HepG2 (cell line): ENCODE measurements around the gene ST13. TPM values are rescaled to one million over a fixed set of nuclear protein-coding genes. Genes with fewer than 3 reads are reported as not detected.

Source experiments
- ATAC-seq: fragments of 200-7000 bp; cut with Tn5 transposase; 3 replicates; pipeline ENCODE4 v1.9.1; 2020; ENCODE audit warnings: mild to moderate bottlenecking, moderate library complexity
- BruUV-seq: library from RNA; stranded (reverse); fragments of 400-500 nt; replicated peaks from 2 replicates; lab custom pipeline; 2021; lab: Mats Ljungman, UMichigan
- CTCF ChIA-PET: fragments of 300-600 bp; formaldehyde crosslinking; extraction: SDS; loops from one replicate; lab custom pipeline; 2021; ENCODE audit warnings: low total read pairs, inconsistent platforms, low intra/inter-chr PET ratio; lab: Yijun Ruan, JAX
- POLR2A ChIA-PET: fragments of 350-600 bp; sonication (Branson Sonifier 250); formaldehyde crosslinking; loops from one replicate; lab custom pipeline; 2020; ENCODE audit warnings: antibody characterized with exemption, inconsistent platforms; lab: Yijun Ruan, JAX
- DNase-seq: peaks from one replicate; pipeline ENCODE4 v3.0.0-alpha.2; 2015; ENCODE audit warnings: low spot score
- FAIRE-seq: peaks from 3 replicates; lab custom pipeline; 2011; peaks lifted over from hg19 to GRCh38; lab: Jason Lieb, UNC
- H2AFZ ChIP-seq: one replicate; pipeline ENCODE4 v1.6.1; 2011; ENCODE audit warnings: low read length, inconsistent platforms
- H3K27ac ChIP-seq: fragments of 300-600 bp; 3 replicates; pipeline ENCODE4 v1.8.0; 2011; ENCODE audit warnings: mixed run types, mild to moderate bottlenecking, mixed read lengths, low read length, inconsistent platforms; ENCODE audit not compliant: insufficient read depth; ENCODE audit errors: extremely low read length
- H3K27me3 ChIP-seq, 2 experiments: fragments of 200-600 bp in 1 of 2; 2 replicates in 1 of 2; 3 replicates in 1 of 2; pipeline versions ENCODE4 v1.6.0 to v1.8.0; 2011; ENCODE audit warnings: low read length in 2 of 2, mild to moderate bottlenecking in 2 of 2, moderate library complexity in 2 of 2, inconsistent platforms in 1 of 2; ENCODE audit not compliant: insufficient read depth in 2 of 2, control insufficient read depth in 1 of 2
- H3K36me3 ChIP-seq, 2 experiments: fragments of 200-600 bp in 1 of 2; replicated peaks in 1 of 2; 2 replicates in 1 of 2; 3 replicates in 1 of 2; pipeline versions ENCODE4 v1.5.1 to v1.8.0; 2011; ENCODE audit warnings: low read length in 2 of 2, inconsistent platforms in 1 of 2; ENCODE audit not compliant: insufficient read depth in 2 of 2, control insufficient read depth in 1 of 2
- H3K4me1 ChIP-seq: 2 replicates; pipeline ENCODE4 v1.5.1; 2012; ENCODE audit warnings: low read length, inconsistent platforms; ENCODE audit not compliant: insufficient read depth
- H3K4me2 ChIP-seq: 2 replicates; pipeline ENCODE4 v1.6.0; 2011; ENCODE audit warnings: low read depth, low read length, inconsistent platforms
- H3K4me3 ChIP-seq, 3 experiments: fragments of 200-600 bp in 1 of 3; sonication (generic), shearing (Covaris generic) in 1 of 3; replicated peaks in 1 of 3; 2 replicates each; pipeline ENCODE4 v1.5.1; 2011 to 2016; ENCODE audit warnings: low read length in 3 of 3, inconsistent platforms in 2 of 3, low read depth in 2 of 3, mild to moderate bottlenecking in 2 of 3, control low read depth in 1 of 3, mixed read lengths in 1 of 3; ENCODE audit not compliant: insufficient read depth in 1 of 3
- H3K79me2 ChIP-seq: one replicate; pipeline ENCODE4 v1.6.1; 2011; ENCODE audit warnings: low read length, inconsistent platforms; ENCODE audit not compliant: insufficient read depth
- H3K9ac ChIP-seq: 2 replicates; pipeline ENCODE4 v1.6.0; 2011; ENCODE audit warnings: mild to moderate bottlenecking, low read depth, low read length, inconsistent platforms; ENCODE audit not compliant: insufficient read depth
- H3K9me3 ChIP-seq: 2 replicates; pipeline ENCODE4 v1.5.1; 2012; ENCODE audit warnings: mild to moderate bottlenecking, low read length
- H4K20me1 ChIP-seq: 2 replicates; pipeline ENCODE4 v1.6.0; 2011; ENCODE audit warnings: inconsistent platforms, mild to moderate bottlenecking, low read length, moderate library complexity; ENCODE audit not compliant: insufficient read depth
- AHR ChIP-seq: IDR thresholded peaks from 2 replicates; pipeline ENCODE4 v1.6.1; 2018; ENCODE audit warnings: missing genetic modification reagents, missing compliant biosample characterization
- CEBPZ ChIP-seq: IDR thresholded peaks from 2 replicates; pipeline ENCODE4 v1.6.1; 2012; ENCODE audit warnings: low read length, improper control_type of control experiment
- DR1 ChIP-seq: sonication (generic); formaldehyde crosslinking; IDR thresholded peaks from 2 replicates; pipeline ENCODE4 v1.8.0; 2021; ENCODE audit warnings: mild to moderate bottlenecking, missing genetic modification reagents, inconsistent platforms
- GATAD2A ChIP-seq: IDR thresholded peaks from 2 replicates; pipeline ENCODE4 v1.6.1; 2016
- NR2F6 ChIP-seq, 2 experiments: IDR thresholded peaks; 2 replicates each; pipeline ENCODE4 v1.6.1; 2016; ENCODE audit warnings: antibody characterized with exemption in 1 of 2, mild to moderate bottlenecking in 1 of 2
- PREB ChIP-seq: sonication (generic); formaldehyde crosslinking; IDR thresholded peaks from 2 replicates; pipeline ENCODE4 v1.4.0; 2020; ENCODE audit warnings: missing genetic modification reagents
- RFXANK ChIP-seq: IDR thresholded peaks from 2 replicates; pipeline ENCODE4 v1.6.1; 2016
- SIN3A ChIP-seq: IDR thresholded peaks from 2 replicates; pipeline ENCODE4 v1.6.1; 2011; ENCODE audit warnings: low read depth, mild to moderate bottlenecking, control low read depth, low read length, borderline replicate concordance
- SKIL ChIP-seq: sonication (generic); formaldehyde crosslinking; IDR thresholded peaks from 2 replicates; pipeline ENCODE4 v1.8.0; 2022; ENCODE audit warnings: missing genetic modification reagents, mild to moderate bottlenecking, moderate library complexity, borderline replicate concordance
- SRF ChIP-seq: IDR thresholded peaks from 2 replicates; pipeline ENCODE4 v1.6.1; 2011; ENCODE audit warnings: mild to moderate bottlenecking, low read depth, low read length, moderate library complexity
- ZBTB26 ChIP-seq: IDR thresholded peaks from 2 replicates; pipeline ENCODE4 v1.6.1; 2016; ENCODE audit warnings: missing compliant biosample characterization, missing genetic modification reagents, borderline replicate concordance
- ZSCAN21 ChIP-seq: sonication (generic); formaldehyde crosslinking; IDR thresholded peaks from 2 replicates; pipeline ENCODE4 v1.8.0; 2022; ENCODE audit warnings: mild to moderate bottlenecking, missing genetic modification reagents, moderate library complexity, borderline replicate concordance
- WGBS: methylation state at CpG from one replicate; pipeline ENCODE4 v1.1.6; 2017; ENCODE audit warnings: low lambda C conversion rate; 5-methylcytosine and 5-hydroxymethylcytosine counted together
- in situ Hi-C: cut with HindIII; loops from 2 replicates; pipeline ENCODE4 v1.10.0; 2017; ENCODE audit warnings: low pct_unique_long_range_greater_than_20kb; ENCODE audit not compliant: extremely low pct_ligation_motif_present
- intact Hi-C: fragments of 100-400 bp; cut with micrococcal nuclease; formaldehyde crosslinking; loops from one replicate; pipeline ENCODE4 v1.10.0; 2022; ENCODE audit not compliant: unreplicated experiment
- polyA plus RNA-seq, 8 experiments: library from polyadenylated mRNA; depleted of rRNA in 3 of 8; stranded (reverse) in 7 of 8; unstranded in 1 of 8; fragments of >200 nt; fragmentation: Illumina TruSeq in 4 of 8; extraction: Trizol in 4 of 8; gene quantifications; 2 replicates each; pipeline versions ENCODE4 v1.2.1 to v1.2.3, GENCODE V29; 2011 to 2016; ENCODE audit warnings: low read depth in 4 of 8, missing spikeins in 1 of 8, mixed read lengths in 1 of 8; ENCODE audit not compliant: insufficient read depth in 1 of 8
- total RNA-seq, 5 experiments: library from RNA; depleted of rRNA; stranded (reverse); fragments of >200 nt; fragmentation: Illumina TruSeq; extraction: Trizol; gene quantifications; 2 replicates each; pipeline ENCODE4 v1.2.3, GENCODE V29; 2016; ENCODE audit warnings: low read depth in 1 of 5

ST13 gene
- total and polyA plus RNA-seq, 2 of the 13 experiments (the other 11 are each of a cell fraction or from before 2014, with no cell fraction given) = 110 to 274 TPM

- DNase-seq = no peak
- H3K9ac ChIP-seq = no peak overlapping the region
- WGBS = 98% methylated on average over 22 of the region's 22 CpGs
- no peak overlapping the region for H2AFZ ChIP-seq
- intact Hi-C loops (no loop called here), in situ Hi-C loops (no loop called here)
- no TSS peak for BruUV-seq
- no peak overlapping the region for H3K27ac ChIP-seq
- H3K79me2 ChIP-seq = no peaks in the 10 kb centered on the region
- CTCF ChIA-PET = no interaction called here
- TF ChIP-seq PREB = no peak
- no peak for TF ChIP-seq RFXANK (CRISPR knock-in tag)
- TF ChIP-seq AHR (CRISPR knock-in tag) = no peak
- no peak for TF ChIP-seq SIN3A
- TF ChIP-seq NR2F6 (IDR thresholded peaks at IDR 0.05) = no peak
- TF ChIP-seq NR2F6 (CRISPR knock-in tag; IDR thresholded peaks at IDR 0.05) = no peak
- TF ChIP-seq CEBPZ = no peak
- TF ChIP-seq SKIL (CRISPR knock-in tag) = no peak
- TF ChIP-seq GATAD2A = no peak
- TF ChIP-seq ZSCAN21 (CRISPR knock-in tag) = no peak
- no peak for TF ChIP-seq DR1 (CRISPR knock-in tag)
- no peak for TF ChIP-seq SRF
- TF ChIP-seq ZBTB26 (CRISPR knock-in tag) = no peak
- H3K9me3 ChIP-seq = no peaks in the 10 kb centered on the region
- POLR2A ChIA-PET = no interaction called here
- FAIRE-seq = no peak
- H3K4me1 ChIP-seq = no peaks in the 10 kb centered on the region
- H3K36me3 ChIP-seq = peaks cover 3 to 19% of the 10 kb centered on the region in 2 experiments; a peak in 4 of 5 replicates
- no peaks in the 10 kb centered on the region for H3K27me3 ChIP-seq
- no peaks in the 10 kb centered on the region for H4K20me1 ChIP-seq
- no peak overlapping the region for H3K4me3 ChIP-seq
- ATAC-seq = no peak
- no peak overlapping the region for H3K4me2 ChIP-seq
Observed at GRCh38 chr22:40789131-40789530, 67.3 kb downstream of the ST13 start.
